GM19238 (cell line): ENCODE results near the gene LIM2.

ENCODE experiments used
- DNase-seq: peaks from one replicate; pipeline ENCODE4 v3.0.0; 2011; ENCODE audit warnings: low spot score; ENCODE audit not compliant: insufficient read length

Gene LIM2

GRCh38 chr19:51365965-51366388, 21.8 kb downstream of the LIM2 start, which contains the start of gene ETFB:
TSS of gene ETFB (minus strand) at chr19:51366388. CDS start at chr19:51366326, 62 bp downstream.
- no peak for DNase-seq

GRCh38 chr19:51365211-51365964, 22.4 kb downstream of the LIM2 start:
- peak; percentile 17 for DNase-seq

GRCh38 chr19:51364200-51365106, 23.3 kb downstream of the LIM2 start:
- no peak for DNase-seq

- no peak for DNase-seq
Measured at GRCh38 chr19:51361239-51361638, 26.5 kb downstream of the LIM2 start.

- no peak for DNase-seq
Measured at GRCh38 chr19:51359294-51359693, 28.5 kb downstream of the LIM2 start.

GRCh38 chr19:51357952-51358351, 29.8 kb downstream of the LIM2 start:
- no peak for DNase-seq

GRCh38 chr19:51356159-51356801, 31.5 kb downstream of the LIM2 start:
- DNase-seq, result no peak

GRCh38 chr19:51354742-51355148, 33.0 kb downstream of the LIM2 start:
- DNase-seq, result no peak

- DNase-seq, result no peak
Measured at GRCh38 chr19:51354103-51354741, 33.6 kb downstream of the LIM2 start.

GRCh38 chr19:51352783-51353360, 34.9 kb downstream of the LIM2 start:
- DNase-seq, result no peak

GRCh38 chr19:51351266-51351990, 36.3 kb downstream of the LIM2 start:
- no peak for DNase-seq

- DNase-seq, result no peak
Measured at GRCh38 chr19:51347209-51347928, 40.4 kb downstream of the LIM2 start.

GRCh38 chr19:51346742-51347141, 41.0 kb downstream of the LIM2 start:
- DNase-seq, result no peak

- no peak for DNase-seq
Measured at GRCh38 chr19:51345076-51345620, 42.6 kb downstream of the LIM2 start.

GRCh38 chr19:51342631-51343569, 44.9 kb downstream of the LIM2 start:
- DNase-seq, result no peak

- DNase-seq, result no peak
Measured at GRCh38 chr19:51341976-51342580, 45.7 kb downstream of the LIM2 start, which contains the start of gene VSIG10L. TSS of gene VSIG10L (minus strand) at chr19:51342139. CDS start at chr19:51342124, 15 bp downstream.

GRCh38 chr19:51341066-51341465, 46.7 kb downstream of the LIM2 start:
- DNase-seq, result no peak
